Activated T-helper 1 cell treated with anti-CD3 and anti-CD28 coated beads, Interleukin-2, amount 50 U/mL, for 16 hours (primary cell): Measurements from ENCODE around the gene IFNAR1.

Source experiments
- DNase-seq, 2 donors: peaks; one replicate each; pipeline ENCODE4 v3.0.0-alpha.2; 2020; ENCODE audit warnings: low read depth in 1 of 2, low spot score in 1 of 2

IFNAR1 gene

GRCh38 chr21:33324291-33325221 lies at the start of gene IFNAR1:
Gene IFNAR1, plus strand, starts transcription at chr21:33324970. Its CDS starts 86 bp downstream, at chr21:33325056.
- peak; percentile 99 for DNase-seq

- DNase-seq, result no peak
Measured at GRCh38 chr21:33278721-33279120, 46.0 kb upstream of the IFNAR1 start.

GRCh38 chr21:33279330-33279820 lies 45.4 kb upstream of the IFNAR1 start:
- DNase-seq, result no peak

GRCh38 chr21:33281096-33281652 lies 43.6 kb upstream of the IFNAR1 start:
- no peak for DNase-seq

GRCh38 chr21:33283203-33283602 lies 41.6 kb upstream of the IFNAR1 start:
- DNase-seq, result no peak

GRCh38 chr21:33286076-33286475 lies 38.7 kb upstream of the IFNAR1 start:
- no peak for DNase-seq

- DNase-seq, result no peak
Measured at GRCh38 chr21:33286600-33287456, 37.9 kb upstream of the IFNAR1 start.

- DNase-seq, result no peak
Measured at GRCh38 chr21:33289199-33289819, 35.5 kb upstream of the IFNAR1 start.

GRCh38 chr21:33290441-33290840 lies 34.3 kb upstream of the IFNAR1 start:
- no peak for DNase-seq

- no peak for DNase-seq
Measured at GRCh38 chr21:33291686-33292085, 33.1 kb upstream of the IFNAR1 start.

GRCh38 chr21:33292724-33293123 lies 32.0 kb upstream of the IFNAR1 start:
- no peak for DNase-seq

- no peak for DNase-seq
Measured at GRCh38 chr21:33293136-33293535, 31.6 kb upstream of the IFNAR1 start.

GRCh38 chr21:33293811-33294216 lies 31.0 kb upstream of the IFNAR1 start:
- DNase-seq, result no peak

- DNase-seq, result no peak
Measured at GRCh38 chr21:33296156-33296555, 28.6 kb upstream of the IFNAR1 start.

- no peak for DNase-seq
Measured at GRCh38 chr21:33299181-33299752, 25.5 kb upstream of the IFNAR1 start.

- DNase-seq, result no peak
Measured at GRCh38 chr21:33300701-33301631, 23.8 kb upstream of the IFNAR1 start.

- DNase-seq, result no peak
Measured at GRCh38 chr21:33301632-33302002, 23.2 kb upstream of the IFNAR1 start.

GRCh38 chr21:33302055-33302454 lies 22.7 kb upstream of the IFNAR1 start:
- DNase-seq, result no peak

- no peak for DNase-seq
Measured at GRCh38 chr21:33302796-33303195, 22.0 kb upstream of the IFNAR1 start.

- DNase-seq, result no peak
Measured at GRCh38 chr21:33305344-33305671, 19.5 kb upstream of the IFNAR1 start.
